ENCODE results near the gene RGS7BP.

GRCh38 chr5:64644831-64645230, 139.0 kb downstream of the RGS7BP start:
- TF ChIP-seq EZH2phosphoT487 (conservative IDR thresholded peaks at IDR 0.05; ENCODE audit: low read length) = no peak
- TF ChIP-seq, protein P1, sequence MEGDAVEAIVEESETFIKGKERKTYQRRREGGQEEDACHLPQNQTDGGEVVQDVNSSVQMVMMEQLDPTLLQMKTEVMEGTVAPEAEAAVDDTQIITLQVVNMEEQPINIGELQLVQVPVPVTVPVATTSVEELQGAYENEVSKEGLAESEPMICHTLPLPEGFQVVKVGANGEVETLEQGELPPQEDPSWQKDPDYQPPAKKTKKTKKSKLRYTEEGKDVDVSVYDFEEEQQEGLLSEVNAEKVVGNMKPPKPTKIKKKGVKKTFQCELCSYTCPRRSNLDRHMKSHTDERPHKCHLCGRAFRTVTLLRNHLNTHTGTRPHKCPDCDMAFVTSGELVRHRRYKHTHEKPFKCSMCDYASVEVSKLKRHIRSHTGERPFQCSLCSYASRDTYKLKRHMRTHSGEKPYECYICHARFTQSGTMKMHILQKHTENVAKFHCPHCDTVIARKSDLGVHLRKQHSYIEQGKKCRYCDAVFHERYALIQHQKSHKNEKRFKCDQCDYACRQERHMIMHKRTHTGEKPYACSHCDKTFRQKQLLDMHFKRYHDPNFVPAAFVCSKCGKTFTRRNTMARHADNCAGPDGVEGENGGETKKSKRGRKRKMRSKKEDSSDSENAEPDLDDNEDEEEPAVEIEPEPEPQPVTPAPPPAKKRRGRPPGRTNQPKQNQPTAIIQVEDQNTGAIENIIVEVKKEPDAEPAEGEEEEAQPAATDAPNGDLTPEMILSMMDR (IDR thresholded peaks at IDR 0.05; ENCODE audit: insufficient read depth, low read length, poor library complexity, severe bottlenecking) = no peak
